Muscle of back (tissue), 11 donors: ENCODE results near the gene MTCH2. TPM values are rescaled to one million over a fixed set of nuclear protein-coding genes. Genes with fewer than 3 reads are reported as not detected.
"Not testable (repeated sequence)": the region's sequence is repeated elsewhere in the genome, so short reads cannot be mapped to it uniquely, and the experiment has no call there.

Experiments used
- DNase-seq, 3 donors: peaks; one replicate each; pipeline versions ENCODE4 v3.0.0 to v3.0.0-alpha.2; 2013
- polyA plus RNA-seq, 10 donors: library from polyadenylated mRNA; unstranded; fragments of 120-200 nt; gene quantifications; one replicate each; pipeline ENCODE4 v1.2.1, GENCODE V29; 2013; ENCODE audit not compliant: insufficient read length in 10 of 10

Gene MTCH2
- polyA plus RNA-seq, 10 donors: 70.3 to 83.1 (median 76.6) TPM

GRCh38 chr11:47641600-47642098, 710 bp downstream of the MTCH2 start:
- no peak for DNase-seq

GRCh38 chr11:47640506-47640905, 1.9 kb downstream of the MTCH2 start:
- DNase-seq: not testable (repeated sequence)

GRCh38 chr11:47636331-47636730, 6.0 kb downstream of the MTCH2 start:
- DNase-seq: not testable (repeated sequence)

GRCh38 chr11:47631473-47631872, 10.9 kb downstream of the MTCH2 start:
- DNase-seq: no peak

- no peak for DNase-seq
Measured at GRCh38 chr11:47628026-47628425, 14.3 kb downstream of the MTCH2 start.

- no peak for DNase-seq
Measured at GRCh38 chr11:47626234-47626633, 16.1 kb downstream of the MTCH2 start.

GRCh38 chr11:47620836-47621378, 21.5 kb downstream of the MTCH2 start:
- no peak for DNase-seq

- no peak for DNase-seq
Measured at GRCh38 chr11:47617417-47617809, 24.9 kb downstream of the MTCH2 start.

GRCh38 chr11:47616726-47617416, 25.5 kb downstream of the MTCH2 start:
- peak; percentile 60 to 81 (median 76) for DNase-seq

- no peak for DNase-seq
Measured at GRCh38 chr11:47615249-47615648, 27.1 kb downstream of the MTCH2 start.

- peak in 1 of 3 donors; percentile 54 for DNase-seq
Measured at GRCh38 chr11:47611348-47611794, 31.0 kb downstream of the MTCH2 start.

- no peak for DNase-seq
Measured at GRCh38 chr11:47609675-47610074, 32.7 kb downstream of the MTCH2 start.

GRCh38 chr11:47607380-47607779, 35.0 kb downstream of the MTCH2 start:
- DNase-seq: peak; percentile 40 to 72 (median 59)

GRCh38 chr11:47606731-47607130, 35.6 kb downstream of the MTCH2 start:
- DNase-seq: no peak

GRCh38 chr11:47605921-47606320, 36.4 kb downstream of the MTCH2 start:
- no peak for DNase-seq

GRCh38 chr11:47603295-47603694, 39.1 kb downstream of the MTCH2 start:
- DNase-seq: no peak

- no peak for DNase-seq
Measured at GRCh38 chr11:47599902-47600301, 42.5 kb downstream of the MTCH2 start.

GRCh38 chr11:47595967-47596366, 46.4 kb downstream of the MTCH2 start:
- DNase-seq: no peak

GRCh38 chr11:47595029-47595428, 47.3 kb downstream of the MTCH2 start:
- no peak for DNase-seq

GRCh38 chr11:47593934-47594855, 48.2 kb downstream of the MTCH2 start, which contains the start of gene C1QTNF4:
Gene C1QTNF4 (minus strand): TSS chr11:47594411. CDS start chr11:47590810, 3,601 bp downstream.
- DNase-seq: no peak

GRCh38 chr11:47593492-47593933, 48.8 kb downstream of the MTCH2 start:
- no peak for DNase-seq

GRCh38 chr11:47592970-47593369, 49.4 kb downstream of the MTCH2 start:
- no peak for DNase-seq
